GM19193 (cell line): ENCODE data around the gene ARL5C.

ENCODE experiments used
- POLR2A ChIP-seq: IDR thresholded peaks from 4 replicates; pipeline ENCODE4 v1.6.1; 2011; ENCODE audit not compliant: insufficient read depth, insufficient read length; ENCODE audit errors: extremely low read depth

The ARL5C gene

GRCh38 chr17:39165841-39166349, at the start of gene ARL5C:
Gene ARL5C (minus strand): TSS chr17:39166161. CDS start chr17:39165760, 401 bp downstream.
- TF ChIP-seq POLR2A = no peak

GRCh38 chr17:39213852-39214251, 47.9 kb upstream of the ARL5C start:
- no peak for TF ChIP-seq POLR2A

GRCh38 chr17:39212841-39213480, 47.0 kb upstream of the ARL5C start:
- TF ChIP-seq POLR2A = no peak

GRCh38 chr17:39212195-39212810, 46.3 kb upstream of the ARL5C start:
- TF ChIP-seq POLR2A = no peak

GRCh38 chr17:39210093-39210434, 44.1 kb upstream of the ARL5C start:
- TF ChIP-seq POLR2A = no peak

GRCh38 chr17:39209317-39210092, 43.5 kb upstream of the ARL5C start:
- TF ChIP-seq POLR2A = no peak

- no peak for TF ChIP-seq POLR2A
Measured at GRCh38 chr17:39208893-39209292, 42.9 kb upstream of the ARL5C start.

- TF ChIP-seq POLR2A = no peak
Measured at GRCh38 chr17:39208136-39208535, 42.2 kb upstream of the ARL5C start.

- no peak for TF ChIP-seq POLR2A
Measured at GRCh38 chr17:39205112-39205526, 39.2 kb upstream of the ARL5C start.

- no peak for TF ChIP-seq POLR2A
Measured at GRCh38 chr17:39204245-39204644, 38.3 kb upstream of the ARL5C start.

- TF ChIP-seq POLR2A = no peak
Measured at GRCh38 chr17:39200957-39201510, 35.1 kb upstream of the ARL5C start.

- peak; percentile 99 for TF ChIP-seq POLR2A
Measured at GRCh38 chr17:39200070-39200879, 34.3 kb upstream of the ARL5C start, which contains the start of gene RPL19. Gene RPL19 (plus strand): TSS chr17:39200283. CDS start chr17:39200345, 62 bp downstream.

GRCh38 chr17:39199820-39200069, 33.8 kb upstream of the ARL5C start:
- peak; percentile 55 for TF ChIP-seq POLR2A

- no peak for TF ChIP-seq POLR2A
Measured at GRCh38 chr17:39198186-39198566, 32.2 kb upstream of the ARL5C start.

GRCh38 chr17:39197380-39198185, 31.6 kb upstream of the ARL5C start, which contains the start of gene CACNB1:
Gene CACNB1 (minus strand): TSS chr17:39197669. CDS start chr17:39197495, 174 bp downstream.
- peak; percentile 60 for TF ChIP-seq POLR2A
